Neural cell (in vitro differentiated cells): ENCODE data around the gene DAP.

ENCODE experiments used
- POLR2AphosphoS5 ChIP-seq: IDR thresholded peaks from 2 replicates; pipeline ENCODE4 v1.6.1; 2012
- RAD21 ChIP-seq: fragments of 450-650 bp; conservative IDR thresholded peaks from 2 replicates; pipeline ENCODE4 v1.6.1; 2014; ENCODE audit warnings: antibody characterized with exemption, mild to moderate bottlenecking, moderate library complexity
- TAF1 ChIP-seq: IDR thresholded peaks from 2 replicates; pipeline ENCODE4 v1.6.1; 2012; ENCODE audit warnings: low read depth
- TF ChIP-seq, protein P1 (sequence below): fragments of 450-650 bp; IDR thresholded peaks from 2 replicates; pipeline ENCODE4 v1.5.1; 2014; ENCODE audit warnings: antibody characterized with exemption, mild to moderate bottlenecking, moderate library complexity; ENCODE audit not compliant: poor library complexity, severe bottlenecking

DNA sequence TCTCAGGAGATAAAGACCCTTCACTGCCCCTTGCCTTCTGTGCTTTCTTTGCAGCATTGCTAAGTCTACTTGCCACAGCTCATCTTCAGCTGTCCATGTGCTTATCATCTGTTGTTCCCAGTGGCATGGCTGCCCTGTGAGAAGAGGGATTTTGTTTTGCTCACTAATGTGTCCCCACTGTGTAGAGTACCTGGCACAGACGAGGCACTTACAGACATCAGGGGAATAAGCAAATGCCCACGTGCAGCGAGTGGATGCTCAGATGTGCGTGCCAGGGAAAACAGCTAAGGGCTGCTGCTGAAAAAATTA lies 31.0 kb downstream of the DAP start:
- TF ChIP-seq RAD21 (no peak), TAF1 (no peak), POLR2AphosphoS5 (no peak)
- TF ChIP-seq, protein P1, sequence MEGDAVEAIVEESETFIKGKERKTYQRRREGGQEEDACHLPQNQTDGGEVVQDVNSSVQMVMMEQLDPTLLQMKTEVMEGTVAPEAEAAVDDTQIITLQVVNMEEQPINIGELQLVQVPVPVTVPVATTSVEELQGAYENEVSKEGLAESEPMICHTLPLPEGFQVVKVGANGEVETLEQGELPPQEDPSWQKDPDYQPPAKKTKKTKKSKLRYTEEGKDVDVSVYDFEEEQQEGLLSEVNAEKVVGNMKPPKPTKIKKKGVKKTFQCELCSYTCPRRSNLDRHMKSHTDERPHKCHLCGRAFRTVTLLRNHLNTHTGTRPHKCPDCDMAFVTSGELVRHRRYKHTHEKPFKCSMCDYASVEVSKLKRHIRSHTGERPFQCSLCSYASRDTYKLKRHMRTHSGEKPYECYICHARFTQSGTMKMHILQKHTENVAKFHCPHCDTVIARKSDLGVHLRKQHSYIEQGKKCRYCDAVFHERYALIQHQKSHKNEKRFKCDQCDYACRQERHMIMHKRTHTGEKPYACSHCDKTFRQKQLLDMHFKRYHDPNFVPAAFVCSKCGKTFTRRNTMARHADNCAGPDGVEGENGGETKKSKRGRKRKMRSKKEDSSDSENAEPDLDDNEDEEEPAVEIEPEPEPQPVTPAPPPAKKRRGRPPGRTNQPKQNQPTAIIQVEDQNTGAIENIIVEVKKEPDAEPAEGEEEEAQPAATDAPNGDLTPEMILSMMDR, result no peak
